ENCODE data around the gene CACNG7. TPM values are rescaled to one million over a fixed set of nuclear protein-coding genes. Genes with fewer than 3 reads are reported as not detected.
"Not testable (repeated sequence)": the region's sequence is repeated elsewhere in the genome, so short reads cannot be mapped to it uniquely, and the experiment has no call there.

CACNG7 gene
- total RNA-seq, 1 donor from 2014 or later: not detected

- Histone ChIP-seq H3K4me3 (ENCODE audit: low read depth, low read length) (no peak overlapping the region), H3K27me3 (ENCODE audit: control insufficient read depth, insufficient read depth, low read length) (peaks cover 17% of the 10 kb centered on the region), H3K36me3 (ENCODE audit: control insufficient read depth, insufficient read depth, low read length) (no peaks in the 10 kb centered on the region)
- TF ChIP-seq CTCF (IDR thresholded peaks at IDR 0.05; ENCODE audit: insufficient read depth, low read length, poor library complexity, severe bottlenecking): no peak
- DNase-seq (ENCODE audit: low read depth): no peak
These were observed 36.9 kb downstream of the CACNG7 start for GRCh38 chr19:53945998-53946397.

DNA sequence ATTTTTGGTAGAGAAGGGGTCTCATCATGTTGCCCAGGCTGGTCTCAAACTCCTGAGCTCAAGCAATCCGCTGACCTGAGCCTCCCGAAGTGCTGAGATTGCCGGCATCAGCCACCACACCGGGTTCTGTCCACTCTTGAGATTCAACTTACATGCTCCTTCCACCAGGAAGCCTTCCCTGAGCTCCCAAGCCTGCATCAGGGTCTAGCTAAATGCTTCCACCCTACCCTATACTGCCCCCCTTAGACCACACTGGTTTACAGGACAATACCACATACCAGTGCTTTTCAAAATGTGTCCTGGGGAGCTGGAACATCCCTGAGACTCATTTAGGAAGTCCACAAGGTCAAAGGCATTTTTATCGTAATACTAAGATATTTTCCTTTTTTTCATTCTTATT is 38.5 kb downstream of the CACNG7 start:
- TF ChIP-seq CTCF (IDR thresholded peaks at IDR 0.05; ENCODE audit: insufficient read depth, low read length, poor library complexity, severe bottlenecking): no peak

DNA sequence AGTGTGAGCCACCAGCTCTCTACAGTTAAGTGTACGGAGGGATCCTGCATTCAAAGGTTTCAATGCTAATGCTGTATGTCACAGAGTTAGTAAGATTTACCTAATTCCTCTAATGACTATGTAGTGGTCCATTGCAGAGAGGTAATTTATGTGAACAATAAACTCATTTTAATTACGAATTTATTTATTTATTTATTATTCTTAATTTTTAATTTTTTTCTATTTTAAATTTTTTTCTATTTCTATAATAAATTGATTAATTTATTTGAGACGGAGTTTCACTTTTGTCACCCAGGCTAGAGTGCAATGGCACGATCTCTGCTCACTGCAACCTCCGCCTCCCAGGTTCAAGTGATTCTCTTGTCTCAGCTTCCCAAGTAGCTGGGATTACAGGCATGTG is 39.5 kb downstream of the CACNG7 start:
- DNase-seq (ENCODE audit: low read depth); H3K27me3 ChIP-seq (ENCODE audit: control insufficient read depth, insufficient read depth, low read length); H3K4me3 ChIP-seq (ENCODE audit: low read depth, low read length); H3K36me3 ChIP-seq (ENCODE audit: control insufficient read depth, insufficient read depth, low read length): not testable (repeated sequence)

More for the DNA sequence above, 38.5 kb downstream of the CACNG7 start:
- Histone ChIP-seq H3K4me3 (ENCODE audit: low read depth, low read length) (no peak overlapping the region), H3K36me3 (ENCODE audit: control insufficient read depth, insufficient read depth, low read length) (no peaks in the 10 kb centered on the region), H3K27me3 (ENCODE audit: control insufficient read depth, insufficient read depth, low read length) (peaks cover 6% of the 10 kb centered on the region)
- no peak for DNase-seq (ENCODE audit: low read depth)

GRCh38 chr19:53951436-53951835 is 42.4 kb downstream of the CACNG7 start:
- Histone ChIP-seq H3K27me3 (ENCODE audit: control insufficient read depth, insufficient read depth, low read length) (no peaks in the 10 kb centered on the region), H3K4me3 (ENCODE audit: low read depth, low read length) (no peak overlapping the region), H3K36me3 (ENCODE audit: control insufficient read depth, insufficient read depth, low read length) (no peaks in the 10 kb centered on the region)
- no peak for TF ChIP-seq CTCF (IDR thresholded peaks at IDR 0.05; ENCODE audit: insufficient read depth, low read length, poor library complexity, severe bottlenecking)
- DNase-seq (ENCODE audit: low read depth): no peak

- Histone ChIP-seq H3K36me3 (ENCODE audit: control insufficient read depth, insufficient read depth, low read length) (no peaks in the 10 kb centered on the region), H3K27me3 (ENCODE audit: control insufficient read depth, insufficient read depth, low read length) (peaks cover under 1% of the 10 kb centered on the region), H3K4me3 (ENCODE audit: low read depth, low read length) (no peak overlapping the region)
- TF ChIP-seq CTCF (IDR thresholded peaks at IDR 0.05; ENCODE audit: insufficient read depth, low read length, poor library complexity, severe bottlenecking): no peak
- no peak for DNase-seq (ENCODE audit: low read depth)
These were observed 42.9 kb downstream of the CACNG7 start for GRCh38 chr19:53951947-53952346.

DNA sequence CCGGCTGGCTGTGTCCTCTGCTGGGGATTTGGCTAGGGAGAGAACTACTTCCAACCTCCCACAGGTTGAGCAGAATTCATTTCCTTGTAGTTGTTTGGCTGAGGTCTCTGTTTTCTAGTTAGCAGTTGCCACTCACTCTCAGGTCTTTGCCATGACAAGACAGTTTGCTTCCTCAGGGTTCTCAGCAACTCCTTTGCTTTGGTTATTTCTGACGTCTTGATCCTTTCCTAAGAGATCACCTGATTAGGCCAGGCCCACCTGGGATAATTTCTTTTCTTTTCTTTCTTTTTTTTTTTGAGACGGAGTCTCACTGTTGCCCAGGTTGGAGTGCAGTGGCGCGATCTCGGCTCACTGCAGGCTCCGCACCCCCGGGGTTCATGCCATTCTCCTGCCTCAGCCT is 44.3 kb downstream of the CACNG7 start:
- Histone ChIP-seq H3K27me3 (ENCODE audit: control insufficient read depth, insufficient read depth, low read length) (peaks cover 9% of the 10 kb centered on the region), H3K4me3 (ENCODE audit: low read depth, low read length) (no peak overlapping the region), H3K36me3 (ENCODE audit: control insufficient read depth, insufficient read depth, low read length) (no peaks in the 10 kb centered on the region)
- no peak for DNase-seq (ENCODE audit: low read depth)
- TF ChIP-seq CTCF (IDR thresholded peaks at IDR 0.05; ENCODE audit: insufficient read depth, low read length, poor library complexity, severe bottlenecking): no peak

All from kidney epithelial cell (primary cell).